Adrenal gland (tissue), 12 donors: ENCODE measurements around the gene TTLL11. TPM values are rescaled to one million over a fixed set of nuclear protein-coding genes. Genes with fewer than 3 reads are reported as not detected.

Experiments used
- DNase-seq, 7 donors: peaks; one replicate each; pipeline ENCODE4 v3.0.0-alpha.2; 2019 to 2020
- H3K27ac ChIP-seq, 5 donors: fragments of 200-600 bp; sonication (generic) in 4 of 5; 1 replicate in 3 of 5; 2 replicates in 2 of 5; pipeline versions ENCODE4 v1.5.1 to v1.8.0; 2016 to 2020; ENCODE audit warnings: mild to moderate bottlenecking in 1 of 5
- H3K27me3 ChIP-seq: fragments of 200-600 bp; 2 replicates; pipeline ENCODE4 v1.8.0; 2021
- H3K36me3 ChIP-seq, 2 donors: fragments of 200-600 bp; replicated peaks in 1 of 2; 1 replicate in 1 of 2; 2 replicates in 1 of 2; pipeline versions ENCODE4 v1.5.1 to v1.8.0; 2018 to 2022
- H3K4me1 ChIP-seq, 2 donors: fragments of 200-600 bp; replicated peaks in 1 of 2; 1 replicate in 1 of 2; 2 replicates in 1 of 2; pipeline versions ENCODE4 v1.5.1 to v1.8.0; 2018 to 2021
- H3K4me3 ChIP-seq, 4 donors: fragments of 200-600 bp; sonication (generic) in 3 of 4; one replicate each; pipeline ENCODE4 v1.5.1; 2016 to 2018
- H3K9me3 ChIP-seq, 3 donors: fragments of 200-600 bp; sonication (generic) in 1 of 3; replicated peaks in 1 of 3; 1 replicate in 2 of 3; 2 replicates in 1 of 3; pipeline versions ENCODE4 v1.5.1 to v1.8.0; 2016 to 2021
- CTCF ChIP-seq, 6 experiments: fragments of 450-650 bp in 4 of 6; fragments of 200-600 bp in 2 of 6; sonication (generic) in 1 of 6; IDR thresholded peaks; 1 replicate in 5 of 6; 2 replicates in 1 of 6; pipeline versions ENCODE4 v1.5.1 to v1.8.0; 2016 to 2021; ENCODE audit warnings: antibody characterized with exemption in 6 of 6, mild to moderate bottlenecking in 2 of 6, moderate library complexity in 1 of 6
- POLR2A ChIP-seq, 2 donors: fragments of 450-650 bp; IDR thresholded peaks; one replicate each; pipeline ENCODE4 v1.6.1; 2017; ENCODE audit warnings: antibody characterized with exemption in 2 of 2, mild to moderate bottlenecking in 2 of 2, moderate library complexity in 1 of 2
- WGBS, 4 donors: extraction: QIAGEN DNeasy Blood & Tissue Kit in 2 of 4; methylation state at CpG; one replicate each; pipeline versions ENCODE4 v1.1.5 to v1.1.7; 2013 to 2017; 5-methylcytosine and 5-hydroxymethylcytosine counted together
- intact Hi-C, 2 donors: fragments of 100-400 bp; cut with DNase I; formaldehyde crosslinking; loops; one replicate each; pipeline versions ENCODE4 v1.14.1 to v1.15.0; 2022 to 2023
- polyA plus RNA-seq, 3 donors: library from polyadenylated mRNA; stranded (reverse); fragments of 200-250 nt in 2 of 3; fragments of 350-450 nt in 1 of 3; fragmentation: Illumina TruSeq in 1 of 3; extraction: RNeasy Lipid Tissue Mini Kit (QIAGEN cat#74804) in 1 of 3; gene quantifications; one replicate each; pipeline ENCODE4 v1.2.3, GENCODE V29; 2013 to 2014
- total RNA-seq, 9 donors: library from RNA; depleted of rRNA in 4 of 9; stranded (reverse); fragments of >200 nt in 4 of 9; fragments of 120-200 nt in 1 of 9; fragmentation: NEBNext Ultra II Directional in 1 of 9; extraction: Animal tissue kit (Norgen Biotek cat#: 25700) in 1 of 9; gene quantifications; one replicate each; pipeline versions ENCODE4 v1.1.0 to v1.2.4, GENCODE V29; 2013 to 2023
- donor health status: healthy with polysubstance abuse.
- donor health status: Bipolar disorder and iron deficiency.
- donor health status: DM: yes; HTN: yes; CAD: no.
- donor health status: DM: no; HTN: no; CAD: no.
- donor health status: DM: no; HTN: no; CAD: no.
- donor health status: DM: yes; HTN: yes; CAD: no.

Gene TTLL11
- total and polyA plus RNA-seq, 12 donors: 4.8 to 30.9 (median 13.7) TPM

- DNase-seq: no peak
- Histone ChIP-seq H3K27ac (no peak overlapping the region), H3K4me3 (no peak overlapping the region), H3K4me1 (peaks cover 14 to 21% of the 10 kb centered on the region in 2 donors), H3K27me3 (no peaks in the 10 kb centered on the region), H3K36me3 (no peaks in the 10 kb centered on the region), H3K9me3 (no peaks in the 10 kb centered on the region)
- 71 to 84% (median 77%) methylated on average over 3 of the region's 3 CpGs for WGBS, 4 donors
- TF ChIP-seq CTCF (IDR thresholded peaks at IDR 0.05): no peak
- no peak for TF ChIP-seq POLR2A (IDR thresholded peaks at IDR 0.05)
- intact Hi-C loops: no loop called here
Observed at GRCh38 chr9:121952611-121953010, 140.5 kb downstream of the TTLL11 start.

GRCh38 chr9:121950866-121951265 is 142.2 kb downstream of the TTLL11 start:
- 78 to 95% (median 90%) methylated on average over 7 to 8 of the region's 8 CpGs for WGBS, 4 donors
- TF ChIP-seq CTCF (IDR thresholded peaks at IDR 0.05) (no peak), POLR2A (IDR thresholded peaks at IDR 0.05) (no peak)

GRCh38 chr9:121950441-121950840 is 142.7 kb downstream of the TTLL11 start:
- Histone ChIP-seq H3K36me3 (no peaks in the 10 kb centered on the region), H3K4me1 (peaks cover 11 to 15% of the 10 kb centered on the region in 2 donors), H3K27ac (no peak overlapping the region), H3K4me3 (no peak overlapping the region), H3K9me3 (no peaks in the 10 kb centered on the region), H3K27me3 (no peaks in the 10 kb centered on the region)
- 86 to 99% (median 89%) methylated on average over 8 to 9 of the region's 9 CpGs for WGBS, 4 donors
- intact Hi-C loops: no loop called here
- TF ChIP-seq POLR2A (IDR thresholded peaks at IDR 0.05): no peak
- no peak for TF ChIP-seq CTCF (IDR thresholded peaks at IDR 0.05)
- no peak for DNase-seq

More at GRCh38 chr9:121950866-121951265, 142.2 kb downstream of the TTLL11 start:
- no peak for DNase-seq
- Histone ChIP-seq H3K9me3 (no peaks in the 10 kb centered on the region), H3K4me1 (peaks cover 14 to 20% of the 10 kb centered on the region in 2 donors), H3K4me3 (no peak overlapping the region), H3K27ac (no peak overlapping the region), H3K36me3 (no peaks in the 10 kb centered on the region), H3K27me3 (no peaks in the 10 kb centered on the region)
- intact Hi-C loops: no loop called here

GRCh38 chr9:121949766-121950165 is 143.3 kb downstream of the TTLL11 start:
- DNase-seq: no peak
- Histone ChIP-seq H3K4me1 (peaks cover 4 to 8% of the 10 kb centered on the region in 2 donors), H3K9me3 (no peaks in the 10 kb centered on the region), H3K4me3 (no peak overlapping the region), H3K27me3 (no peaks in the 10 kb centered on the region), H3K27ac (no peak overlapping the region), H3K36me3 (no peaks in the 10 kb centered on the region)
- intact Hi-C loops: no loop called here
- WGBS, 4 donors: 95 to 98% (median 96%) methylated on average over 4 of the region's 4 CpGs
- no peak for TF ChIP-seq CTCF (IDR thresholded peaks at IDR 0.05)
- TF ChIP-seq POLR2A (IDR thresholded peaks at IDR 0.05): no peak
